Kidney tubule cell (primary cell): ENCODE measurements around the gene FLAD1.

Experiments
- DNase-seq: peaks from one replicate; pipeline ENCODE4 v3.0.0-alpha.2; 2018; ENCODE audit warnings: low spot score

FLAD1 gene

GRCh38 chr1:155038602-155039307 is 55.6 kb downstream of the FLAD1 start:
- peak; percentile 75 for DNase-seq

DNA sequence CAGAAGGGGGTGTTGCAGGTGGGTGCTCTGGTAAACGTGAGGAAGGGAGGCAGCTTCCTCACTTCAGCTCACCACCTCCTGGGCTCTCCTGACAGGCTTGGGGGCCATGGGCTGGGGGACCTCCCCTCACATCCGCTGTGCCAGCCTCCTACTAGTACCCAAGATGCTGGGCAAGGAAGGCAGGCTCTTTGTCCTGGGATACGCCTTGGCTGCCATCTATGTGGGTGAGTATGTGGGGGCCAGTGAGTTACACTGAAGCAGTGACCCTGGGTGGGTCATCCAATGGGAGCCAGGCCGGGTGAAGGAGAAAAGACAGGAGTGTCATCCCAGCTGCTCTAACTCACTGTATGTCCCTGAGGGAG is 56.1 kb downstream of the FLAD1 start:
- no peak for DNase-seq

- no peak for DNase-seq
Observed at GRCh38 chr1:155040358-155041093, 57.4 kb downstream of the FLAD1 start.
